Stimulated activated CD8-positive, alpha-beta memory T cell treated with anti-CD3 and anti-CD28 coated beads, Interleukin-12 subunit alpha, Interleukin-12 subunit beta, amount 100 ng/mL, for 1 hour (primary cell): Measurements from ENCODE around the gene MSRB3.
"Not testable (repeated sequence)": the region's sequence is repeated elsewhere in the genome, so short reads cannot be mapped to it uniquely, and the experiment has no call there.

ENCODE experiments used
- DNase-seq: peaks from one replicate; pipeline ENCODE4 v3.0.0-alpha.2; 2020; ENCODE audit warnings: low read depth

Gene MSRB3

DNA sequence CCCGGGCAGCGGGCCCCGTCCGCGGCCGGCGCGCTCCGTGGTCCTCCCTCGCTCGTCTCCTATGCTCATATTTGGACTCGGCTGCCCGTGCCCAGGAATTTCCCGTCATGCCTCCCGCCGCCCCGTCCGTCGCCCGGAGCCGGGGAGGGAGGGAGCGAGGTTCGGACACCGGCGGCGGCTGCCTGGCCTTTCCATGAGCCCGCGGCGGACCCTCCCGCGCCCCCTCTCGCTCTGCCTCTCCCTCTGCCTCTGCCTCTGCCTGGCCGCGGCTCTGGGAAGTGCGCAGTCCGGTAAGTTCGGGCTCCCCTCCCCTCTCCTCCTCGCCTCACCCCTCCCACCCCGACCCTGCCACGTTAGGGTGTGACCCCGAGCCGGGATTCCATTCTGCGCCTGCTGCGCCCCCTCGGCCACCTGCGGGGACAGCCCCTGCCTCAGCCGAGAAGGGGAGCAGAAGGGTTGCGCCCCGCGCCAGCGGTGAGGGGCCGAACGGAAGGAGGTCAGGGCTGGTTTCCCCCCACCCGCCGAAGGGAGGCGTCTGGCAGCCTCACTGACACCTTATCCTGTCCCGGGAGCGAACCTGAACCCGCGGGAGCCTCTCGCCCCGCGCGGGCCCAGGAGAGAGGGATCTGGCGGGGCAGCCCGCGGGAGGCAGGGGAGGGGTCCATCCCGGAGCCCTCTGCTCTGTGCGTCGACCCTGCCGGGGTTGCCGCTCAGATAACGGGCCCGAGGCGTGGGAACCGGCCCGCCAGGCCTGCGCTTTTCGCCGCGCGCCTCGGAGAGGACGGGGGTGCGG lies at the start of gene MSRB3:
Gene MSRB3, plus strand, starts transcription at position 108 of the 793 bp plus-strand sequence. CDS start 29,897 bp downstream, outside the sequence.
- no peak for DNase-seq

- DNase-seq: no peak
Measured at GRCh38 chr12:65229441-65229840, 49.0 kb upstream of the MSRB3 start.

GRCh38 chr12:65232476-65233077 lies 45.9 kb upstream of the MSRB3 start:
- no peak for DNase-seq

GRCh38 chr12:65237153-65237552 lies 41.3 kb upstream of the MSRB3 start:
- DNase-seq: no peak

GRCh38 chr12:65238609-65239008 lies 39.9 kb upstream of the MSRB3 start:
- DNase-seq: no peak

DNA sequence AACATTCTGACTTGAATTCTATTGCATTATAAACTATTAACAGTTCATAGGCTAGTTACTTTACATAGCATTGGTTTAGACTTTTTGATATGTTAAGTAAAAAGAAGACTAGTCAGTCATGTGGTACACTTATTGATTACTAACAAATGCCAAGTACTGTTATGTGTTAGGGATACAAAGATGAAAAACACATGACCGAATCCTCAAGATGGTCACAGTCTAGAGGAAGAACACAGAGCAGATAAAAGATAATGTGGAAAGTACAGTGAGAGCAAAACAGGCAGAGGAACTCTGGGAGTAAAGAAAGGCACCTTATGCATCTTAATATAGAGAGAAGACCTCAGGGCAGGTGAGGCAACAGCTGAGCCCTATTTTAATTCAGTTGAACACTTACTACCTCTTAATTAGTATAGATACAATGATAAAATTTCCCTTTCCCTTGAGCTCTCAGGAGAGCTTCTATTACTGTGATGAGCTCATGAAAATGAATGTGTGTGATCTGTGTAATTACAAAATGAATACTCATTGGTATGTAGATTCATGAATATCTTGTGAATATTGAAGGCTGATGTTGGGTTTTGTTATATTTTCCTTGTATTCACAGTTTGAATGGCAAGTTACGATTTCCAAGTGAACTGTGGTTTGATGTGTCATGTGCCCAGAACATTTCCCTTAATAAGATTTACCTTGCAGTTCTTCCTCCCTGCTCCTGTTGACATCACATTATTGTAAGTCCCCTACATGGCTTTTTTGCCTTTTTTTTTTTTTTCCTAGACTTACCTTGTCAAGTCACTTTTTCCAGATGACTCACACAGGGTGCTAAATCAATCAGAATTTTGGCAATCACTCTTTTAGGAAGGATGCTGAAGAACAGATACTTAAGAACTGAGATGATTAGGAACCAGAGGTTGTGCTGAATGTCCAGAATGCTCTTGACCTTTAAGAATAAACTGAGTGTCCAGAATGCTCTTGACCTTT lies 29.5 kb upstream of the MSRB3 start:
- no peak for DNase-seq

DNA sequence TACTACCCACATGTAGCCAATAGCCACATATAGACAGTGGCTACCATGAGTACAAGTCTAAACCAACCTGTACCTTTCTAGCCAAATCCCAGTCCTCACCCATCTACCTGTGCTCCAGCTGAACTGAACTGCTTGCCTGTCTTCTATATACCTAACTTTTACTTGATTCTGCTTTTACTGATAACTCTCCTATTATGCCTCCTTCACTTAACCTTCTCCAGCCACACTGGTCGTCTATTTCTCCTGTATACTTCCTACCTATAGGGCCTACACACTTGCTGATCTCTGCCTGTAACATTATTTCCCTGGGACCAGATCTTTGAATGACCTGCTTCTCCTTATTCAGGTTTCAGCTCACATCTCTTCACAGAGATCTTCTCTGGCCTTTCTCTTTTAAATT lies 26.0 kb upstream of the MSRB3 start:
- DNase-seq: no peak

DNA sequence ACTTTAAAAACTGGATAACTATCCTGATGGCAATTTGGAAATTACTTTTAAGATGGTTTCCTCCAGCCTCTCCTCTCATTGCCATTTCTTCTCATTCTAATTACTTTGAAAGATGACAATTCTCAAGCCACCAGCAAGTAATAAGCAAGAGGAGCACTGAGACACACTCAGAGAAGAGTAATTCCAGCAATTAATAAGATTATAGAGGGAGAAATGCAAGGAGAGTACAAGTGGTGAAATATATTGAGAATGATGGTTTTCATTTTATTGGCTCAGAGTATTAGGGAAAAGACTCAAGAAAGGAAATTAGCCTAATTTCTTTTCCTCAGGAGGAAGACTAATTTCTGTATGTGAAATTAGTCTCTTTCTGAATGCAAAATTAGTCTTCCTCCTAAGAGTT lies 20.5 kb upstream of the MSRB3 start:
- DNase-seq: no peak

DNA sequence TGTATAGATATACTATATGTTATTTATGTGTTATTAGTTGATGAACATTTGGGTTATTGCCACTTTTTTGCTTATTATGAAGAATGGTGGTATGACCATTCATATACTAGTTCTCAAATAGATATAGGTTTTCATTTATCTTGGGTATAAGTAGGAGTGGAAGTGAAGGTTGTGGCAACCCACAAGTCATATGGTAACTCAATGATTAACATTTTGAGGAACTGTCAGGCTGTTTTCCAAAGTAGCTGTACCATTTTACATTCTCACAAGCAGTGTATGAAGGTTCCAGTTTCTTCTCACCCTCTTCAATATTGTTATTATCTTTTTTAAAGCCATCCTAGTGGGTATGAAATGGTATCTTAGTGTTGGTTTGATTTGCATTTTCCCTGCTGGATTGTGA lies 19.0 kb upstream of the MSRB3 start:
- DNase-seq: no peak

GRCh38 chr12:65263777-65264176 lies 14.7 kb upstream of the MSRB3 start:
- DNase-seq: no peak

- no peak for DNase-seq
Measured at GRCh38 chr12:65266408-65266807, 12.1 kb upstream of the MSRB3 start.

DNA sequence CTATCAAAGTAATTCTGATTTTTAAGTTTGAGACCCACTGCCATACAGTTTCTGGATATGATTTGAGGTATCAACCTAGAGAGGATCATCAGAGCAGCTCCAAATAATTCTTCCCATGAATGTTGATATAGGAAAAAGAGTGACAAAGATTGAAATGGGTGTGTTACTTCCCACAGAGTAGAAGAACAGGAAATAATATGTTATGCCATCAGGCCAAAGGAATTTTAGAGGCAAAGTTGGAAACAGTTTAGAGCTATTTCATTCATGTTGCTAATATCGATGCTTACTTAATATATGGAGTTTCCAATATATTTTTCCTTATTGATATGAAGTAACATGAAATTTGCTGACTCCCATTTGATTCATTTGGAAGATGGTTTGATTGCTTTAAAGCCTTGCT lies 8.9 kb upstream of the MSRB3 start:
- no peak for DNase-seq

DNA sequence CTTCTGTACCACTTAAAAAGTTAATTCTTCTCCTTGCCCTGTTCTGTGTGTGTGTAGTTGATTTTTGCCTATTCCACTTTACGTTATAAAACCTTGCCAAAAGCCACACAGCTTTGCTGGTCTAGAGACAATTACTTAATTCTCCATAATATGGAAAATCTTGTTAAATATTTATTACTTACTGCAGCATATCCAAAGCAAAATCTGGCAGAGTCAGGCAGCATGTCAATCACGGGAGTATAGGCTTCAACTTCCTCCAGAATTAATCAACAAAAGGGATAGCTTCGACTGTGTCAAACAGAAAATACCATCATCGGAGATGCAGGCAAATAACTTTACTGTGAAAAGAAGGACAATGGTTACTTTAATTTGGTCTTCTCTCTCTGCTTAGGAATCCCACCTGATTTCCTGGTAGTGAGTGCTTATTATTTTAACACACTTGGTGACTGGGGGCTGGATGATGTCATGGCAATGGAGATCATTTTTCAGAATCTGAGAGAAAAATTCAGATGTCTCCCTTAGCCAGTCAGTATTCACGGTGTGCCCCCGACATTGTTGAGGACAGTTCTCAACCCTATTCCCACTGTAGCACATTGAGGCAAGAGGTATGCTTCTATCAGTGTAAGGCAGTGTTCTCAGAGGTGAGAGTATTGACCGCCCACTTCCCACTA lies 3.7 kb upstream of the MSRB3 start:
- DNase-seq: no peak

- DNase-seq: no peak
Measured at GRCh38 chr12:65275627-65276026, 2.9 kb upstream of the MSRB3 start.

GRCh38 chr12:65276916-65277530 lies 1.5 kb upstream of the MSRB3 start:
- no peak for DNase-seq

- DNase-seq: no peak
Measured at GRCh38 chr12:65277994-65278575, 398 bp upstream of the MSRB3 start.

DNA sequence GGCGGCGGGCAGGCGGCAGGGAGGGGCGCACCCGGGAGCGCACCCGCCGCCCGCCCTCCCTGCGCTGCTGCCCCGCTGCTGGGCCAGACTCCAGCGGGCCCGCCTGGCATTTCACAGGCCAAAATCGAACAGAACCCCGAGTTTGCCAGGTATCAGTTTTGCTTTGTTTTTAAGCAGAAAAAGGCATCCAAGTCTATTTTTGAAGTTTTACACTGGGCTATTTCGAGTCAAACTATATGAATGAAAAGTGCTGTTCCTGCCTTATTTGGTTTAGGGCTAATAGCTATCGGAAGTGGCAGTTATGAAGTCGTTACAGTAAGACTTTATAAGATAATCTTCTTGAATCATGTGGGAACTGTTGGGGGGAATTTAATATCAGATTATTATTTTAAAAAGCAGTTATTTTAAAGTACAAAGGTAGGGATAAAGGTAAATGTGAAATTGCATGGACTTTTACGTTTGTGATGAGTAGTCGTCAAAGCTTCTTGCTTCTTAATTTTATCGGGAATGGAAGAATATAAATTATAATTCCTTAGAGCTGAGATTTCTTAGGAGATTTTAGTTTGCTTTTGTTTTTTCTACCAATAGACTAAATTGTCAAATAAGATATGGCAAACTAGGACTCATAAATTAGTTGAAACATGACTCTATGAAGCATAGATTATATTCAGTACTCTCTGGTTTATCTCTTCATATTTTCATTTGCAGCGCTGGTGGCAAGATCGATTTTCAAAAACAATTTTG lies 1.1 kb downstream of the MSRB3 start:
- DNase-seq: no peak

- no peak for DNase-seq
Measured at GRCh38 chr12:65280306-65280705, 1.8 kb downstream of the MSRB3 start.

GRCh38 chr12:65282840-65283239 lies 4.4 kb downstream of the MSRB3 start:
- DNase-seq: no peak

GRCh38 chr12:65285532-65285931 lies 7.0 kb downstream of the MSRB3 start:
- not testable (repeated sequence) for DNase-seq
